HUES48 (cell line): ENCODE results near the gene HYPK.

Experiments used
- H3K27ac ChIP-seq: one replicate; pipeline ENCODE4 v1.7.0; 2013; ENCODE audit warnings: low read depth, low read length, inconsistent platforms
- H3K27me3 ChIP-seq: 2 replicates; pipeline ENCODE4 v1.6.1; 2013; ENCODE audit warnings: mild to moderate bottlenecking, low read length; ENCODE audit not compliant: control insufficient read depth, insufficient read depth
- H3K36me3 ChIP-seq: 2 replicates; pipeline ENCODE4 v1.6.1; 2013; ENCODE audit warnings: low read length; ENCODE audit not compliant: control insufficient read depth, insufficient read depth
- H3K4me1 ChIP-seq: 2 replicates; pipeline ENCODE4 v1.6.1; 2013; ENCODE audit warnings: mild to moderate bottlenecking, low read length; ENCODE audit not compliant: control insufficient read depth, insufficient read depth
- H3K4me3 ChIP-seq: 2 replicates; pipeline ENCODE4 v1.5.1; 2013; ENCODE audit warnings: mild to moderate bottlenecking, low read depth, low read length
- H3K9ac ChIP-seq: 2 replicates; pipeline ENCODE4 v1.6.1; 2013; ENCODE audit warnings: mild to moderate bottlenecking, low read depth, low read length, moderate library complexity
- H3K9me3 ChIP-seq: 2 replicates; pipeline ENCODE4 v1.6.1; 2013; ENCODE audit warnings: low read length; ENCODE audit not compliant: control insufficient read depth, insufficient read depth

The HYPK gene

DNA sequence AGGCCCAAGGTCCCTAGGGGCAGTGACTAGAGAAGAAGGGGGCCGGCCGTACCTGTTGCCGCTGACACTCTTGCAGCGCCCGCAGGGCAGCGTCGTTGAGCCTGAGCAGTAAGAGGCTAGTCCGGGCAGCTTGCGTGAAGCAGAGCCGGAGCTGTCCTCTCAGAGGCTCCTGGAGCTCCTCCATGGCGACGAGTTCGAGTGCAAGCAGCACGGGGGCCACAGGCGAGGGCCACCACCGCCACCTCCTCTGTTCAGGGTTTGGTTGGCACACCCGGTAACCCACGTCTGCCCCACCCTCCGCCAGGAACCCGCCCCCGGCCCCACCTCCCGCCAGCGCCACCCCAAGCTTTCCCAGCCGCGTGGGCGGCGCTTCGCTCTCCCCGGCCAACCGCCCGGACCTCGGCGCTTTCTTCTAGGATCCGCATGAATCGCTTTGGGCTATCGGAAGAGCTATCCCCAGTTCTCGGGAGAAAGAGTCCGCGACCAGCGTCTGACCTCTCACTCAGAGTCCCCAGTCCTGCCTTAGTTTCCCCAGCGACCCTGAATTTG, 23.6 kb upstream of the HYPK start, which contains the start of gene ELL3:
ELL3 (minus strand) TSS at position 249 of the 549 bp plus-strand sequence; CDS start at position 184, 65 bp downstream.
- peak within 1 kb of the TSS; percentile 55; the same call in 1 of the 2 replicates for H3K9ac ChIP-seq
- H3K27ac ChIP-seq: peak within 1 kb of the TSS; percentile 55
- H3K9me3 ChIP-seq: no peaks in the 10 kb centered on the region
- peaks cover 26% of the 10 kb centered on the region for H3K36me3 ChIP-seq
- peak within 1 kb of the TSS; percentile 86 for H3K4me3 ChIP-seq
- peaks cover 10% of the 10 kb centered on the region for H3K4me1 ChIP-seq
- no peaks in the 10 kb centered on the region for H3K27me3 ChIP-seq

DNA sequence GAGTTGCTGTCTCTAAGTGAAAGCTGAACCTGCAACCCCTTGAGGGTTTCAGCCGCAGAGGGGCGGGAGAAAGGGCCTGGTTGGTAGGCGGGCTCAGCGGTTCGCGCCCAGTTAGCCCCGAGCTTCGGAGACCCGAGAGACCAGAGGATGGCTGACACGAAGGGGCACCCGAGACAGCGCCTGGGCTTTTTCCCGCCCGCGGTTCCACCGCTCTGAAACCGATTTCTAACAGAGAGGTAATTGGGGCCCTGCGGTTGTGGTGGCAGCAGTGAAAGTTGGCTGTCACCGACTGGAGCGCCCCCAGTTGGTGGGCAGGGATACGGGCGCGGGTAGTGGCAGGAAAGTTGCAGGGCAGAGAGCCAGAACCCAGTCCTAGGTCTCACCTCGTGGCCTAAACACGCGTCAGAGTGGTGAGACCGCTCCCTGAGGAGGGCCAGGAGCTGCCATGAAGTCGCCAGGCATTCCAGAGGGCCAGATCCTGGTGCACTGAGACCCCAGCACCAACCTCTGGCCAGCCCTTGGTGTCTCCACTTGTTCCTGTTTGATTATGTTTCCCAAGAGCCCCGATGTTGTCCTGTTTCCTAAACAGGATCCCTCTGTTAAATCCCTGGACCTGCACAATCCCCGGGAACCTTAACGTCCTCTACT, 23.0 kb upstream of the HYPK start:
- peaks cover 20% of the 10 kb centered on the region for H3K36me3 ChIP-seq
- peak overlapping the region; percentile 86 for H3K4me3 ChIP-seq
- H3K9me3 ChIP-seq: no peaks in the 10 kb centered on the region
- H3K27me3 ChIP-seq: no peaks in the 10 kb centered on the region
- peaks cover 10% of the 10 kb centered on the region for H3K4me1 ChIP-seq
- 0 out of 2 replicates have a peak overlapping the region, but pooled peaks have one; percentile 7 for H3K9ac ChIP-seq
- peak overlapping the region; percentile 55 for H3K27ac ChIP-seq

DNA sequence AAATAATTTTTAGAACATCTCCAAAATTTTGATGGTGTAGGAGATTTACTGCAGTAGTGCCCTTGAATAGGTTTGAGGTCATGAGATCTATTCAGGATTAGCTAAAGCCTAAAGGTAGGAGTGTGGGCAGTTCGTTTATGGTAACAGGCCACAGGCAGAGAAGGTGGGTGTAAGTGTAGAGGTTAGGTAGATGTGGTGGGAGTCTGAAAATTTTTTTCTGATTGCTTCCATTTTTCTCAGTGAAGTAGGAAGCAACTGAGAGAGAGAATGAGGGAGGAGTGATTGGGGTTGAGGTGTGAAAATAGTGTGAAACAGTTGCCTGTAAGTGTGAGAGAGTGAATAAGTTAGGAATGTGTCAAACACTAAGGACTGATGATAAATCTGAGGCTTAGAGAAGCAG, 21.4 kb upstream of the HYPK start:
- Histone ChIP-seq H3K9me3 (no peaks in the 10 kb centered on the region), H3K36me3 (peaks cover 6% of the 10 kb centered on the region), H3K4me3 (no peak overlapping the region), H3K4me1 (peaks cover 10% of the 10 kb centered on the region), H3K27ac (no peak overlapping the region), H3K27me3 (no peaks in the 10 kb centered on the region), H3K9ac (no peak overlapping the region)

DNA sequence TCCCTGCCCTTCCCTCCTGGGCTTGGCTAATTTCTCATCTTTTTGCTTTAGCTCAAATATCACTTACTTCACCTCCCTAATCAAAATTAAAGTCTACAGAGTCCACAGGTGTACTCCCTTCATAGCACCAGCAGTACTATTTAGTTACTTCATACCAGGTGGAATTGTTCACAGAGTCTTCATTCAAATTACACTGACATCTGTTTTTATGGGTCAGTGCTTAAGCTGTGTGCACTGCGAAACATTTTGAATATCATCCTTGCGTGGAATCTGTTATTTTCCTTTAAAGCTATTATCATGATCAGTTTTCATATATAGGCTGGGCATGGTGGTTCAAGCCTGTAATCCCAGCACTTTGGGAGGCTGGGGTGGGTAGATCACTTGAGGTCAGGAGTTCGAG, 11.0 kb upstream of the HYPK start:
- no peak overlapping the region for H3K9ac ChIP-seq
- H3K4me1 ChIP-seq: peaks cover 14% of the 10 kb centered on the region
- H3K27ac ChIP-seq: no peak overlapping the region
- peaks cover 13% of the 10 kb centered on the region for H3K36me3 ChIP-seq
- H3K4me3 ChIP-seq: no peak overlapping the region
- no peaks in the 10 kb centered on the region for H3K27me3 ChIP-seq
- no peaks in the 10 kb centered on the region for H3K9me3 ChIP-seq

DNA sequence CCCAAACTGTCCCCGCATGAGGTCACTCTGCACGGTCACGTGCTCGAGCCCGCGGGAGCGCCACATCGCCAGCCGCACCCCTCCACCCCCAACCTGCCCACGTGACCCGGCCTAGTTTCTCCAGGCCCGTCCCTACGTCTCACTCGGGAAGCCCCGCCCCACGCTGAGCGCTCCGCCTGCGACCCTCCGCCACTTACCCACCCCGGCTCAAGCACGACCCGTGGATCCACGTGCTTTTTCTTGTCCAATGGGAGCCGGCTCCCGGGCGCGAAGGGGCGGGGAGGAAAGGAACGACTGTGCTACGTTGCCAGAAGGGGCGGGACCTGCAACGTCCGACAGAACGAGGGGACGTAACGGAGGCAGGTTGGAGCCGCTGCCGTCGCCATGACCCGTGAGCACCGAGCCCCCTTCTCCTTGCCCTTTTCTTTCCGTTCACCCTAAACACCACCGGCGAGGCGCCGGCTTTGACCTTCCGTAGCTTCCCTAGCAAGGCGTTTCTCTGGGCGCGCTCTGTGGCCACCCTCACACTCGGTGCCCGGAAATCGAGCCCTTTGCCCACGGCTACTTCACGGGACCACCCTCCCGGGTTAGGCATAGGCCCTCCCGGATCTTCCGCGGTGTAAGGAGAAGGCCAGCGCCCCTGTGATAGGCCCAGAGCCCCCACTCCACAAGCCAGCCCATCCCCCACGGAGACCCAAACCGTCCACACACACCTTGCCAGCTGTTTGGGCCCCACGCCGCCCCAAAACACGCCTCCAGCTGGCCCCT, 8.2 kb upstream of the HYPK start, which contains the start of gene SERF2:
SERF2 (plus strand) TSS at position 328 of the 768 bp plus-strand sequence; CDS start at position 385, 57 bp downstream.
- Histone ChIP-seq H3K9ac (peak within 1 kb of the TSS; percentile 90), H3K4me3 (peak within 1 kb of the TSS; percentile 81), H3K27me3 (no peaks in the 10 kb centered on the region), H3K9me3 (no peaks in the 10 kb centered on the region), H3K27ac (peak within 1 kb of the TSS; percentile 91), H3K4me1 (peaks cover 36% of the 10 kb centered on the region), H3K36me3 (peaks cover 40% of the 10 kb centered on the region)

DNA sequence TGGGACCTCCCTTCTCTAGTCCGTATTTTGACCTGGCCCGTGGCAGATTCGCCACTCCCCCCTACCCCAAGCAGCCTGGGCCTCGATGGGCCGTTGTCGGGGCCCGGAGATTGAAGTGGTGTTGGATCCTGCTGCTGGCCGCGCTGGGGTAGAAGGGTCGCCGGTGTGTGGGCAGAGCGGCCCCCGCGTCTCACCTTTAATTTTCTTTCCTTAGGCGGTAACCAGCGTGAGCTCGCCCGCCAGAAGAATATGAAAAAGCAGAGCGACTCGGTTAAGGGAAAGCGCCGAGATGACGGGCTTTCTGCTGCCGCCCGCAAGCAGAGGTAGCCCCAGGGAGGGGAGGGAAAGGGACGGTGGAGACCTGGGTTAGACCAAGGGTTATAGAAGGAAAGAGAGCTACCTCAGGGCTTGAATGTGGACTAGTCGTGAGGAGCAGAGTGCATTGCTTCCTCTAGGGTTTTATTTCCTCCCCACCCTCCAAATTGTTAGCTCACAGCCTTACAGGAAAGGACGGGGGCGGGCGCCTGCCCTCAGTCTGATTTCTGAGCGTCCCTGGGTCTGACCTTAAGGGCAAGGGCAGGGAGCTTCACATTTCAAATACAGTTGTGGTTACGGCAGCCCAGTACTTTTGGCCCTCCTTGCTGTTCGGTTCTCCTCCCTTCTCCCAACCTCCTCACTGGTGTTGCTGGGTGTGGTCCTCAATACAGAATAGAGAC, 7.5 kb upstream of the HYPK start:
- H3K27me3 ChIP-seq: no peaks in the 10 kb centered on the region
- peak overlapping the region; percentile 83 for H3K27ac ChIP-seq
- peaks cover 36% of the 10 kb centered on the region for H3K4me1 ChIP-seq
- H3K9me3 ChIP-seq: no peaks in the 10 kb centered on the region
- H3K4me3 ChIP-seq: peak overlapping the region; percentile 81
- peaks cover 40% of the 10 kb centered on the region for H3K36me3 ChIP-seq
- H3K9ac ChIP-seq: peak overlapping the region; percentile 90

DNA sequence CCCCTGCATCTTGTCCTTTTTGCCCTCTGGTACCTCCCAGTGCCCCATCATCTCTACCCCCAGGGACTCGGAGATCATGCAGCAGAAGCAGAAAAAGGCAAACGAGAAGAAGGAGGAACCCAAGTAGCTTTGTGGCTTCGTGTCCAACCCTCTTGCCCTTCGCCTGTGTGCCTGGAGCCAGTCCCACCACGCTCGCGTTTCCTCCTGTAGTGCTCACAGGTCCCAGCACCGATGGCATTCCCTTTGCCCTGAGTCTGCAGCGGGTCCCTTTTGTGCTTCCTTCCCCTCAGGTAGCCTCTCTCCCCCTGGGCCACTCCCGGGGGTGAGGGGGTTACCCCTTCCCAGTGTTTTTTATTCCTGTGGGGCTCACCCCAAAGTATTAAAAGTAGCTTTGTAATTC, 6.8 kb upstream of the HYPK start:
- H3K9me3 ChIP-seq: no peaks in the 10 kb centered on the region
- H3K9ac ChIP-seq: no peak overlapping the region
- peaks cover 40% of the 10 kb centered on the region for H3K36me3 ChIP-seq
- no peaks in the 10 kb centered on the region for H3K27me3 ChIP-seq
- no peak overlapping the region for H3K27ac ChIP-seq
- peaks cover 36% of the 10 kb centered on the region for H3K4me1 ChIP-seq
- H3K4me3 ChIP-seq: peak overlapping the region; percentile 81

DNA sequence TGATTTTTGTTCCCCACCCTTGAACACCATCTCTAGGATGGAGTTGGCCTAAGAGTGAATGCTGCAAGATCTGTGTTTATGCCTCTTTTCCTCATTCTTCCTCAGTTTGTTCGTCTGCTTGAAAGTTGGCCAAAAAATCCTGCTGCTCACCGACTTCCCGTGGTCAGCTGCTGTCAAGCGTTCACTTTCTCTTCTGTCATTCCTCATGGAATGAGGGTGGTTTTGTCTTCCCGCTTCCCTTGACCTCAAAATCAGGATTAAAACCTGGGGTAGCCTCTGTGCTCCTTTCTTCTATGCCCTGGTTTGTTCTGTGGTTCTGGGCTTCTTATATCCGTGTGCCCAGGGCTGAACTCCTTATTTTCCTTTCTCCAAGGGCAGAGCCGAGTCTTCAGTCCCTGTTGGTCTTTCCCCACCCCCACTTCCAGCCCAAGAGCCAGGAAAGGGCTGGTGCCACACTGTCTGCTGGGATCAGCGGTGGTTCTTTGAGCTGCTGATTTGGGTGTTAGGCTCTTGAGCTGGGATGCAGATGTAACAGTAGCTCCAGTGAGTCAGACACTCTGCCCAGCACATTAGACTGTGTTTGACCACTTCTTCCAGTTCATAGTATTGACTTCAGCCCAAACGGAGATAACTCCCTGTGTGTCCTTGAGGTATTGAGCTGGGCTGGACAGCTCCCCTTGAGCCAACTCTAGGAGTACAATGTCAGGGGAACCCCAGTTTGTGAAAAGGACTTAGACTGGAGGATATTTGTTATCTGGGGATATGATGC, 5.9 kb upstream of the HYPK start:
- Histone ChIP-seq H3K9ac (no peak overlapping the region), H3K36me3 (peaks cover 44% of the 10 kb centered on the region), H3K27me3 (no peaks in the 10 kb centered on the region), H3K9me3 (no peaks in the 10 kb centered on the region), H3K4me1 (peaks cover 36% of the 10 kb centered on the region), H3K4me3 (0 out of 2 replicates have a peak overlapping the region, but pooled peaks have one; percentile 15), H3K27ac (peak overlapping the region; percentile 61)

DNA sequence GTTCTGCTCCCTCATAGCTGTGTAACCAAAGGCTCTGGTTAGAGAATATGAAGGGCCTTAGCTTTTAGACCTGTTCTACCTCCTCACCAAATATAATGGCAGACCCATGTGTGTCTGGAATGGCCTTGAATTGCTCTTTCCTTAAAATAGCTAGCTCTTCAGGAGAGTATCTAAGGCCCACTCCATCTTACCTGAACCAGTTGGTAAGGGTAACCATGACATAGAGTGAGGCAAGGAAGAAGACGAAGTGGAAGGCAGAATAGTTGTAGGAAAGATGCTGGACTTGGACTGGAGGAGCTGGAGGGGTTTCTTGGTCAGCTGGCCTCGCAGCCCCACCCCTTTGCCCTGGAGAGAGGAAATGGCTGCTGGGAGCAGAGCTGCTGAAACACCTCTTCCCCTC, 5.2 kb upstream of the HYPK start:
- Histone ChIP-seq H3K9me3 (no peaks in the 10 kb centered on the region), H3K27me3 (no peaks in the 10 kb centered on the region), H3K27ac (peak overlapping the region; percentile 61), H3K4me1 (peaks cover 41% of the 10 kb centered on the region), H3K36me3 (peaks cover 51% of the 10 kb centered on the region), H3K9ac (no peak overlapping the region), H3K4me3 (no peak overlapping the region)

DNA sequence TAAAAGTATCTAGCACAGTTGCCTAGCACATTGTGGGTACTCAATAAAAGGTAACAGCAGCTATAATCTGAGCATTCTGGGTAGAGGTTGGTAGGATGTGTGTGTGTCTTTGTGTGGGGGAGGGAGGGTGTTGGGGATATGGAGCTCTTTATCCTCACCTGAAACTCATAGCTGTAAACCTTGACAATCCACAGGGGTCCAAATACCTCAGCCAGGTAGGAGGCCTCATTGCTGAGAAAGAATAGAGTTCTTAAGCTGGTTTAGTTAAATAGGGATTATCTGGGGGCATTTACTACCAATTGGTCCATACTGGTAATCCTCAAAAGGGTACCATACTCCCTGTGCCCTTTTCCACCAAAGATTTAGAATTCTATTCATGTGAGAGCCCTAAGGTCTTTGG, 4.4 kb upstream of the HYPK start:
- H3K27ac ChIP-seq: peak overlapping the region; percentile 61
- H3K27me3 ChIP-seq: no peaks in the 10 kb centered on the region
- H3K4me3 ChIP-seq: no peak overlapping the region
- H3K9ac ChIP-seq: no peak overlapping the region
- H3K9me3 ChIP-seq: no peaks in the 10 kb centered on the region
- peaks cover 51% of the 10 kb centered on the region for H3K36me3 ChIP-seq
- H3K4me1 ChIP-seq: peaks cover 42% of the 10 kb centered on the region
